ENCODE data around the gene GALNT16. TPM values are rescaled to one million over a fixed set of nuclear protein-coding genes. Genes with fewer than 3 reads are reported as not detected.

GALNT16 gene
- total RNA-seq, 1 experiment from 2014 or later, result 3.8 TPM

DNA sequence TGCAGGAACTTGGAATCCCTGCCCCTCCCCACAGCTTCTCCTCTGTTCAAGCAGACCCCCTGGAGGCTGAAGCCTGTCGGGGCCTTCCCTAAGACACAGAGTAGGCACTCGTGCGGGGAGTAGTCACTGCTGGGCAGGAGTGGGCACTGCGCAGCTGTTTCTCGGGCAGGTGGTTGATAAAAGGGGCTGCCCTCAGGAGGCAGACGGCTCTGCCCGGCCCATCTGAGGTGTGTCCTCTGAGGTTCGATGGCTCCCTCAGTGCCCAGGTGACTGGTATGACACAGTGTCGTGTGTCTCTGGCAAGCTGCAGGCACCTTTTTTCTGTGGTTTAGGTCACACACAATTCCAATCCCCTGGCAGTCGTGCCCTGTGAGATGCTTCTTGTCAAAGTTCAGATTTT lies 10.1 kb downstream of the GALNT16 start:
- intact Hi-C loops (cut with micrococcal nuclease; ENCODE audit: unreplicated experiment), result no loop called here
- CTCF ChIA-PET, result interaction anchor here (1.7 kb wide), 1 partner anchor 9 kb away, joined by 4 read pairs; no protein-coding TSS in a partner anchor
- Histone ChIP-seq H3K9me3 (no peaks in the 10 kb centered on the region), H3K4me1 (no peaks in the 10 kb centered on the region), H3K36me3 (ENCODE audit: control insufficient read depth, insufficient read depth, low read length) (no peaks in the 10 kb centered on the region), H3K4me3 (ENCODE audit: low read depth, low read length) (no peak overlapping the region), H3K27me3 (replicated peaks; ENCODE audit: control insufficient read depth, insufficient read depth, low read length) (no peaks in the 10 kb centered on the region)
- H3K4me3 Mint-ChIP-seq (ENCODE audit: unreplicated experiment), result no peak overlapping the region
- POLR2A ChIA-PET, result no interaction called here
- DNase-seq, result no peak
- no peaks in the 10 kb centered on the region for H3K27me3 Mint-ChIP-seq (ENCODE audit: insufficient read depth, unreplicated experiment)
- no TSS peak for BruUV-seq (replicated peaks)
- H3K4me1 Mint-ChIP-seq (ENCODE audit: low read depth, unreplicated experiment), result no peaks in the 10 kb centered on the region
- H3K9me3 Mint-ChIP-seq (ENCODE audit: unreplicated experiment), result no peaks in the 10 kb centered on the region
- H3K27ac Mint-ChIP-seq (ENCODE audit: unreplicated experiment), result no peak overlapping the region
- H3K36me3 Mint-ChIP-seq (ENCODE audit: insufficient read depth, unreplicated experiment), result no peaks in the 10 kb centered on the region
- TF ChIP-seq, protein P1, sequence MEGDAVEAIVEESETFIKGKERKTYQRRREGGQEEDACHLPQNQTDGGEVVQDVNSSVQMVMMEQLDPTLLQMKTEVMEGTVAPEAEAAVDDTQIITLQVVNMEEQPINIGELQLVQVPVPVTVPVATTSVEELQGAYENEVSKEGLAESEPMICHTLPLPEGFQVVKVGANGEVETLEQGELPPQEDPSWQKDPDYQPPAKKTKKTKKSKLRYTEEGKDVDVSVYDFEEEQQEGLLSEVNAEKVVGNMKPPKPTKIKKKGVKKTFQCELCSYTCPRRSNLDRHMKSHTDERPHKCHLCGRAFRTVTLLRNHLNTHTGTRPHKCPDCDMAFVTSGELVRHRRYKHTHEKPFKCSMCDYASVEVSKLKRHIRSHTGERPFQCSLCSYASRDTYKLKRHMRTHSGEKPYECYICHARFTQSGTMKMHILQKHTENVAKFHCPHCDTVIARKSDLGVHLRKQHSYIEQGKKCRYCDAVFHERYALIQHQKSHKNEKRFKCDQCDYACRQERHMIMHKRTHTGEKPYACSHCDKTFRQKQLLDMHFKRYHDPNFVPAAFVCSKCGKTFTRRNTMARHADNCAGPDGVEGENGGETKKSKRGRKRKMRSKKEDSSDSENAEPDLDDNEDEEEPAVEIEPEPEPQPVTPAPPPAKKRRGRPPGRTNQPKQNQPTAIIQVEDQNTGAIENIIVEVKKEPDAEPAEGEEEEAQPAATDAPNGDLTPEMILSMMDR (IDR thresholded peaks at IDR 0.05; ENCODE audit: insufficient read depth in 1 of 2, low read depth in 1 of 2, low read length in 1 of 2, severe bottlenecking in 1 of 2, unreplicated experiment in 1 of 2), result no peak

DNA sequence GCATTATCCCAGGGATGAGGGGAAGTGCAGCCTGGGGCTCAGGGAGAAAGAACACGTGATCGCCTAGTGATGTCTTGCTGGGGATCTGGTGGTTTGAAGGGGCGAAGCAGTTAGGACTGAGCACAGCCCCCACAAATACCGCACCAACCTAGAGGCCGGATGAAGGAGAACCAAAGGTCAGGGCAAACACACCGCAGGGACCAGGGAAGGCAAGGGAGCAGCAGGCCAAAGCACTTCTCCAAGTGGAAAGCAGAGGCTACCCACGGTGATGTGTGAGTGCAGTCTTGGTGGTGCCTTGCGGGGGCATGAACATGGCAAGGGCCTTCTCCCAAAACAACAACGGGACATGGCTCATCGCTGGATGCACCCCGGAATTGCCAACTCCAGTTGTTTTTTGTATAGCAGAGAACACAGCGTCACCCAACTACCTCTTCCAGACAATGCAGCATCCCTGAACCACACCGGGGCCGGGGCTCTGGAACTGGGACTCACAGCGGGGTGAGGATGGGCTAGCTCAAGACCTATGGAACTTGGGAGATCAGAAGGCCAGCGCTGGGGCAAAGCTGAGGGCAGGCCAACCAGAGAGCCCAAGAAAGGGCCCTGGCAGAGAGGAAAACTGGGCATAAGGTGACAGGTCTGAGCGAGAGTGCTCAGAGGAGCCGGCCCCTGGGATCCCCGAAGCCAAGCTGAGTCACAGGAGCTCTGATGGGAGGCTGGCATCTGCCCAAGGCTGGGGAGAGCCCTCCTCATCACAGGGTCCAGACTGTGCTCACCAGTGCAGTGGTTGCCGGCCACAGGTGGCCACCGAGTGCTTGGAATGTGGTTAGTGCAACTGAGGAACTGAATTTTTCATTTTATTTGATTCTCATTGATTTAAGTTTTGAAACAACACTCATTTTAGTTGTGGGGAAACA lies 11.1 kb downstream of the GALNT16 start:
- Histone ChIP-seq H3K27me3 (replicated peaks; ENCODE audit: control insufficient read depth, insufficient read depth, low read length) (no peaks in the 10 kb centered on the region), H3K9me3 (no peaks in the 10 kb centered on the region), H3K4me1 (no peaks in the 10 kb centered on the region), H3K36me3 (ENCODE audit: control insufficient read depth, insufficient read depth, low read length) (no peaks in the 10 kb centered on the region), H3K4me3 (ENCODE audit: low read depth, low read length) (no peak overlapping the region)
- intact Hi-C loops (cut with micrococcal nuclease; ENCODE audit: unreplicated experiment), result no loop called here
- no peak for DNase-seq
- Mint-ChIP-seq H3K4me3 (ENCODE audit: unreplicated experiment) (no peak overlapping the region), H3K36me3 (ENCODE audit: insufficient read depth, unreplicated experiment) (no peaks in the 10 kb centered on the region), H3K27ac (ENCODE audit: unreplicated experiment) (no peak overlapping the region), H3K27me3 (ENCODE audit: insufficient read depth, unreplicated experiment) (no peaks in the 10 kb centered on the region), H3K9me3 (ENCODE audit: unreplicated experiment) (no peaks in the 10 kb centered on the region), H3K4me1 (ENCODE audit: low read depth, unreplicated experiment) (no peaks in the 10 kb centered on the region)
- ChIA-PET CTCF (interaction anchor here (1.7 kb wide), 1 partner anchor 10 kb away, joined by 4 read pairs; no protein-coding TSS in a partner anchor), POLR2A (no interaction called here)
- TF ChIP-seq, protein P1 (IDR thresholded peaks at IDR 0.05; ENCODE audit: insufficient read depth in 1 of 2, low read depth in 1 of 2, low read length in 1 of 2, severe bottlenecking in 1 of 2, unreplicated experiment in 1 of 2), result no peak
- BruUV-seq (replicated peaks), result no TSS peak

DNA sequence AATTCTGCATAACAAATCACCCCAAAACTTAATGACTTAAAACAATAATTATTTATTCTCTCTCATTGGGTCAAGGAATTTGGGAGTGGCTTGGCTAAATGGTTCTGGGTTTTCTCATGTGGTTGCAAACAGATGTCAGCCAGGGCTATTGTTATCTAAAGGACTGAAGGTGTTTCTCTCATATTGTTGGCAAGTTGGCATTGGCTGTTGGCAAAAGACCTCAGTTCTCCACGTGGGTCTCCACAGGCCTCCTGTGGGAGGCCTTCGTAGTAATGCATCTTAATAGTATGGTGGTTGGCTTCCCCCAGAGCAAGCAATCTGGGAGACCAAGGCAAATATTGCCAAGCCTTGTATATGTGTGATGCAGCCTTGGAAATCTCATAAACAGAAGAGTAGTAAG lies 14.4 kb downstream of the GALNT16 start:
- TF ChIP-seq, protein P1 (IDR thresholded peaks at IDR 0.05; ENCODE audit: insufficient read depth in 1 of 2, low read depth in 1 of 2, low read length in 1 of 2, severe bottlenecking in 1 of 2, unreplicated experiment in 1 of 2), result no peak
- CTCF ChIA-PET, result no interaction called here
- Mint-ChIP-seq H3K36me3 (ENCODE audit: insufficient read depth, unreplicated experiment) (no peaks in the 10 kb centered on the region), H3K9me3 (ENCODE audit: unreplicated experiment) (no peaks in the 10 kb centered on the region), H3K27me3 (ENCODE audit: insufficient read depth, unreplicated experiment) (no peaks in the 10 kb centered on the region), H3K4me1 (ENCODE audit: low read depth, unreplicated experiment) (no peaks in the 10 kb centered on the region), H3K4me3 (ENCODE audit: unreplicated experiment) (no peak overlapping the region), H3K27ac (ENCODE audit: unreplicated experiment) (no peak overlapping the region)
- H3K9me3 ChIP-seq, result no peaks in the 10 kb centered on the region
- no peak overlapping the region for H3K4me3 ChIP-seq (ENCODE audit: low read depth, low read length)
- H3K27me3 ChIP-seq (replicated peaks; ENCODE audit: control insufficient read depth, insufficient read depth, low read length), result no peaks in the 10 kb centered on the region
- intact Hi-C loops (cut with micrococcal nuclease; ENCODE audit: unreplicated experiment), result no loop called here
- BruUV-seq (replicated peaks), result no TSS peak
- POLR2A ChIA-PET, result no interaction called here
- DNase-seq, result no peak
- no peaks in the 10 kb centered on the region for H3K36me3 ChIP-seq (ENCODE audit: control insufficient read depth, insufficient read depth, low read length)
- H3K4me1 ChIP-seq, result no peaks in the 10 kb centered on the region
